GM18519 (cell line): ENCODE results near the gene PTPN1.
"Not testable (repeated sequence)": the region's sequence is repeated elsewhere in the genome, so short reads cannot be mapped to it uniquely, and the experiment has no call there.

ENCODE experiments used
- ATAC-seq: cut with Tn5 transposase; IDR thresholded peaks from one replicate; pipeline ENCODE4 v1.9.1; 2021; ENCODE audit warnings: mild to moderate bottlenecking, moderate library complexity; ENCODE audit not compliant: unreplicated experiment, low FRiP score

Gene PTPN1

GRCh38 chr20:50586531-50587232, 76.5 kb downstream of the PTPN1 start:
- no peak for ATAC-seq

GRCh38 chr20:50587291-50587961, 77.2 kb downstream of the PTPN1 start:
- ATAC-seq: no peak

GRCh38 chr20:50588034-50588736, 78.0 kb downstream of the PTPN1 start:
- no peak for ATAC-seq

GRCh38 chr20:50589548-50590347, 79.6 kb downstream of the PTPN1 start:
- ATAC-seq: no peak

GRCh38 chr20:50590348-50590664, 80.1 kb downstream of the PTPN1 start:
- no peak for ATAC-seq

- ATAC-seq: no peak
Measured at GRCh38 chr20:50591233-50591852, 81.2 kb downstream of the PTPN1 start.

GRCh38 chr20:50592282-50593004, 82.3 kb downstream of the PTPN1 start:
- no peak for ATAC-seq

- no peak for ATAC-seq
Measured at GRCh38 chr20:50593005-50593335, 82.8 kb downstream of the PTPN1 start.

- ATAC-seq: no peak
Measured at GRCh38 chr20:50594231-50594590, 84.0 kb downstream of the PTPN1 start.

- no peak for ATAC-seq
Measured at GRCh38 chr20:50594591-50595432, 84.6 kb downstream of the PTPN1 start.

GRCh38 chr20:50595433-50595895, 85.3 kb downstream of the PTPN1 start:
- ATAC-seq: no peak

GRCh38 chr20:50595988-50596693, 86.0 kb downstream of the PTPN1 start:
- no peak for ATAC-seq

- no peak for ATAC-seq
Measured at GRCh38 chr20:50596694-50597021, 86.5 kb downstream of the PTPN1 start.

GRCh38 chr20:50597406-50597969, 87.3 kb downstream of the PTPN1 start:
- no peak for ATAC-seq

- ATAC-seq: no peak
Measured at GRCh38 chr20:50598074-50598473, 87.9 kb downstream of the PTPN1 start.

- not testable (repeated sequence) for ATAC-seq
Measured at GRCh38 chr20:50598768-50599167, 88.6 kb downstream of the PTPN1 start.

- ATAC-seq: no peak
Measured at GRCh38 chr20:50600281-50600895, 90.2 kb downstream of the PTPN1 start.
